ENCODE data around the gene NAV2.
A peak's percentile ranks its signal among the peaks of the same experiment; 100 is the strongest.
"Not testable (repeated sequence)": the region's sequence is repeated elsewhere in the genome, so short reads cannot be mapped to it uniquely, and the experiment has no call there.

The NAV2 gene

GRCh38 chr11:19903620-19904069, 191.0 kb downstream of the NAV2 start:
- DNase-seq (ENCODE audit: low read depth) = peak; percentile 2

- DNase-seq (ENCODE audit: low read depth) = no peak
These were observed 192.7 kb downstream of the NAV2 start for GRCh38 chr11:19905280-19905853.

GRCh38 chr11:19906126-19906525, 193.5 kb downstream of the NAV2 start:
- no peak for DNase-seq (ENCODE audit: low read depth)

GRCh38 chr11:19907008-19907579, 194.5 kb downstream of the NAV2 start:
- DNase-seq (ENCODE audit: low read depth) = no peak

GRCh38 chr11:19907839-19908238, 195.2 kb downstream of the NAV2 start:
- DNase-seq (ENCODE audit: low read depth) = no peak

GRCh38 chr11:19910931-19911330, 198.3 kb downstream of the NAV2 start:
- no peak for DNase-seq (ENCODE audit: low read depth)

- DNase-seq (ENCODE audit: low read depth) = no peak
These were observed 199.7 kb downstream of the NAV2 start for GRCh38 chr11:19912115-19912957.

GRCh38 chr11:19912958-19913892, 200.6 kb downstream of the NAV2 start:
- DNase-seq (ENCODE audit: low read depth) = no peak

- no peak for DNase-seq (ENCODE audit: low read depth)
These were observed 201.2 kb downstream of the NAV2 start for GRCh38 chr11:19913893-19914249.

GRCh38 chr11:19915808-19916207, 203.2 kb downstream of the NAV2 start:
- DNase-seq (ENCODE audit: low read depth) = no peak

- no peak for DNase-seq (ENCODE audit: low read depth)
These were observed 204.4 kb downstream of the NAV2 start for GRCh38 chr11:19917069-19917468.

- no peak for DNase-seq (ENCODE audit: low read depth)
These were observed 205.8 kb downstream of the NAV2 start for GRCh38 chr11:19918302-19919049.

GRCh38 chr11:19919050-19919561, 206.5 kb downstream of the NAV2 start:
- DNase-seq (ENCODE audit: low read depth) = no peak

GRCh38 chr11:19920982-19921381, 208.3 kb downstream of the NAV2 start:
- no peak for DNase-seq (ENCODE audit: low read depth)

GRCh38 chr11:19921976-19922688, 209.5 kb downstream of the NAV2 start:
- no peak for DNase-seq (ENCODE audit: low read depth)

GRCh38 chr11:19922689-19923035, 210.0 kb downstream of the NAV2 start:
- DNase-seq (ENCODE audit: low read depth) = no peak

GRCh38 chr11:19923626-19924025, 211.0 kb downstream of the NAV2 start:
- no peak for DNase-seq (ENCODE audit: low read depth)

- DNase-seq (ENCODE audit: low read depth) = no peak
These were observed 211.7 kb downstream of the NAV2 start for GRCh38 chr11:19924311-19924710.

- no peak for DNase-seq (ENCODE audit: low read depth)
These were observed 212.1 kb downstream of the NAV2 start for GRCh38 chr11:19924716-19925115.

- not testable (repeated sequence) for DNase-seq (ENCODE audit: low read depth)
These were observed 214.8 kb downstream of the NAV2 start for GRCh38 chr11:19927403-19927802.

- no peak for DNase-seq (ENCODE audit: low read depth)
These were observed 216.5 kb downstream of the NAV2 start for GRCh38 chr11:19929147-19929546.

Data from stimulated activated CD8-positive, alpha-beta memory T cell treated with anti-CD3 and anti-CD28 coated beads, Interleukin-15, amount 100 ng/mL, for 24 hours (primary cell).